BE2C (cell line): Measurements from ENCODE around the gene MSH3.

Source experiments
- DNase-seq: peaks from one replicate; pipeline ENCODE4 v3.0.0-alpha.2; 2020
- H3K27me3 ChIP-seq: fragments of 250-450 bp; sonication (Bioruptor Pico); 2 replicates; pipeline ENCODE4 v1.5.1; 2020; ENCODE audit warnings: mild to moderate bottlenecking
- H3K36me3 ChIP-seq: fragments of 250-450 bp; sonication (Bioruptor Pico); 2 replicates; pipeline ENCODE4 v1.5.1; 2020; ENCODE audit warnings: mild to moderate bottlenecking
- H3K4me1 ChIP-seq: fragments of 250-450 bp; sonication (Bioruptor Pico); 2 replicates; pipeline ENCODE4 v1.5.1; 2020
- H3K4me3 ChIP-seq: 2 replicates; pipeline ENCODE4 v1.5.1; 2011; ENCODE audit warnings: low read depth, low read length
- H3K9me3 ChIP-seq: fragments of 250-450 bp; sonication (Bioruptor Pico); 2 replicates; pipeline ENCODE4 v1.5.1; 2020
- TF ChIP-seq, protein P1 (sequence below): IDR thresholded peaks from 2 replicates; pipeline ENCODE4 v1.5.1; 2012; ENCODE audit warnings: mild to moderate bottlenecking, low read depth, low read length

Gene MSH3

DNA sequence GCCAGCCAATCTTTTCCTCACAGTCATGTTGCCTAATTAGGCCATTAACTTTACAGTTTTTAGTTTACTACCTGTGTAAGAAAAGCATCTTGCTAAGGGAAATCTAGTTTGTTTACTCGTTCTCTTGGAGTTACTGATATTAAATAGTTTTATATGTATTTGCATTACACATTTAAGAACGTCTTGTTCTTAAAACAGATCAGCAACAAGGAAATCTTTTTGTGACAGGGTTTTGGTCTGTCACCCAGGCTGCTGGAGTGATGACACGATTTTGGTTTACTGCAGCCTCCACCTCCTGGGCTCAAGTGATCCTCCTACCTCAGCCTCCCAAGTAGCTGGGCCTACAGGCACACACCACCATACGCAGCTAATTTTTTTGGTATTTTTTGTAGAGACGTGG lies 29.2 kb upstream of the MSH3 start:
- no peaks in the 10 kb centered on the region for H3K9me3 ChIP-seq
- H3K4me3 ChIP-seq: no peak overlapping the region
- peaks cover 4% of the 10 kb centered on the region; the same call in 1 of the 2 replicates for H3K4me1 ChIP-seq
- H3K36me3 ChIP-seq: peaks cover 10% of the 10 kb centered on the region
- no peaks in the 10 kb centered on the region for H3K27me3 ChIP-seq
- DNase-seq: no peak
- TF ChIP-seq, protein P1, sequence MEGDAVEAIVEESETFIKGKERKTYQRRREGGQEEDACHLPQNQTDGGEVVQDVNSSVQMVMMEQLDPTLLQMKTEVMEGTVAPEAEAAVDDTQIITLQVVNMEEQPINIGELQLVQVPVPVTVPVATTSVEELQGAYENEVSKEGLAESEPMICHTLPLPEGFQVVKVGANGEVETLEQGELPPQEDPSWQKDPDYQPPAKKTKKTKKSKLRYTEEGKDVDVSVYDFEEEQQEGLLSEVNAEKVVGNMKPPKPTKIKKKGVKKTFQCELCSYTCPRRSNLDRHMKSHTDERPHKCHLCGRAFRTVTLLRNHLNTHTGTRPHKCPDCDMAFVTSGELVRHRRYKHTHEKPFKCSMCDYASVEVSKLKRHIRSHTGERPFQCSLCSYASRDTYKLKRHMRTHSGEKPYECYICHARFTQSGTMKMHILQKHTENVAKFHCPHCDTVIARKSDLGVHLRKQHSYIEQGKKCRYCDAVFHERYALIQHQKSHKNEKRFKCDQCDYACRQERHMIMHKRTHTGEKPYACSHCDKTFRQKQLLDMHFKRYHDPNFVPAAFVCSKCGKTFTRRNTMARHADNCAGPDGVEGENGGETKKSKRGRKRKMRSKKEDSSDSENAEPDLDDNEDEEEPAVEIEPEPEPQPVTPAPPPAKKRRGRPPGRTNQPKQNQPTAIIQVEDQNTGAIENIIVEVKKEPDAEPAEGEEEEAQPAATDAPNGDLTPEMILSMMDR: no peak

- TF ChIP-seq, protein P1: no peak
- H3K4me3 ChIP-seq: no peak overlapping the region
- no peaks in the 10 kb centered on the region for H3K27me3 ChIP-seq
- peaks cover 30% of the 10 kb centered on the region for H3K36me3 ChIP-seq
- H3K9me3 ChIP-seq: no peaks in the 10 kb centered on the region
- H3K4me1 ChIP-seq: peaks cover 4% of the 10 kb centered on the region; the same call in 1 of the 2 replicates
- DNase-seq: no peak
Observed at GRCh38 chr5:80629281-80629680, 25.2 kb upstream of the MSH3 start.

- TF ChIP-seq, protein P1: no peak
- no peaks in the 10 kb centered on the region for H3K9me3 ChIP-seq
- no peaks in the 10 kb centered on the region for H3K27me3 ChIP-seq
- peaks cover 4% of the 10 kb centered on the region; the same call in 1 of the 2 replicates for H3K4me1 ChIP-seq
- no peak for DNase-seq
- peaks cover 30% of the 10 kb centered on the region for H3K36me3 ChIP-seq
- H3K4me3 ChIP-seq: no peak overlapping the region
Observed at GRCh38 chr5:80631278-80632259, 22.9 kb upstream of the MSH3 start.

DNA sequence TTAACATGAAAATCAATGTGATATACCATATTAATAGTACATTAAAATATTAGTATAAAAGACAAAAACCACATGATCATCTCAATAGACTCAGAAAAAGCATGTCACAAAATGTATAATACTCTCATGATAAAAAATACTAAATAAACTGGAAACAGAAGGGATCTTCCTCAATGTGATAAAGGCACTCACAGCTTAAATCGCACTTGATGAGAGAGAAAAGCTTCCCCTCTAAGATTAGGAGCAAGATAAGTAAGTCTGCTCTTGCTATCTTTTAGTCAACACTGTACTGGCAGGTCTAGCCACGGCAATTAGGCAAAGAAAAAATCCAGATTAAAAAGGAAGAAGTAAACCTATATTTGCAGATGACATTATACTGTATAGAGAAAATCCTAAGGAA lies 21.8 kb upstream of the MSH3 start:
- peaks cover 34% of the 10 kb centered on the region for H3K36me3 ChIP-seq
- DNase-seq: no peak
- peaks cover 4% of the 10 kb centered on the region; the same call in 1 of the 2 replicates for H3K4me1 ChIP-seq
- no peak overlapping the region for H3K4me3 ChIP-seq
- no peaks in the 10 kb centered on the region for H3K27me3 ChIP-seq
- TF ChIP-seq, protein P1: no peak
- H3K9me3 ChIP-seq: no peaks in the 10 kb centered on the region

DNA sequence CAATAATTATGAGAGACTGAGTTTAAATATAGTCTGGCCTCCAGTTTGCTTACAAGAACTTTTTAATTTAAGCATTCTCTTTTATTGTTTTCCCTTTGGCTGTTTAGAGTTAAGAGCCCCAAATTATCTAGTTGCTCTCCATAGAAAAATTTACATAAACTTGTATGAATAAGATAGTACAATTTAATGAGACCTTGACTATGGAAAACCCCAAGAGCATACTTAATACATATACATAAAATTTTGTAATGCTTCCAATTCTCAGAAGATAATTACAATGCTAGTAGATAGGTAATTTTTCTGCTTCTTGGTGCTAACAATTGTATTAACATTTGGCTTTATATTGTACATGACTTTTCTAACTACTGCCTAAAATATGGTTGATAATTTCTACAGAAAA lies 20.3 kb upstream of the MSH3 start:
- Histone ChIP-seq H3K36me3 (peaks cover 40% of the 10 kb centered on the region), H3K4me1 (peaks cover 4% of the 10 kb centered on the region; the same call in 1 of the 2 replicates), H3K9me3 (no peaks in the 10 kb centered on the region), H3K4me3 (no peak overlapping the region), H3K27me3 (no peaks in the 10 kb centered on the region)
- TF ChIP-seq, protein P1: no peak
- no peak for DNase-seq

- Histone ChIP-seq H3K9me3 (no peaks in the 10 kb centered on the region), H3K36me3 (peaks cover 63% of the 10 kb centered on the region), H3K27me3 (no peaks in the 10 kb centered on the region), H3K4me1 (no peaks in the 10 kb centered on the region), H3K4me3 (no peak overlapping the region)
- DNase-seq: no peak
- TF ChIP-seq, protein P1: no peak
Observed at GRCh38 chr5:80641353-80641752, 13.1 kb upstream of the MSH3 start.
